Gastrocnemius medialis (tissue), 4 donors: ENCODE measurements around the gene DDX24.

Experiments used
- POLR2A ChIP-seq, 2 donors: fragments of 450-650 bp; IDR thresholded peaks; one replicate each; pipeline ENCODE4 v1.6.1; 2017; ENCODE audit warnings: antibody characterized with exemption in 2 of 2, mild to moderate bottlenecking in 2 of 2, moderate library complexity in 2 of 2
- TF ChIP-seq, protein P1 (sequence below), 5 experiments: fragments of 450-650 bp in 3 of 5; fragments of 200-600 bp in 2 of 5; sonication (generic) in 2 of 5; IDR thresholded peaks in 4 of 5; conservative IDR thresholded peaks in 1 of 5; 1 replicate in 4 of 5; 2 replicates in 1 of 5; pipeline ENCODE4 v1.5.1; 2016 to 2019; ENCODE audit warnings: antibody characterized with exemption in 5 of 5, mild to moderate bottlenecking in 3 of 5, moderate library complexity in 3 of 5

DNA sequence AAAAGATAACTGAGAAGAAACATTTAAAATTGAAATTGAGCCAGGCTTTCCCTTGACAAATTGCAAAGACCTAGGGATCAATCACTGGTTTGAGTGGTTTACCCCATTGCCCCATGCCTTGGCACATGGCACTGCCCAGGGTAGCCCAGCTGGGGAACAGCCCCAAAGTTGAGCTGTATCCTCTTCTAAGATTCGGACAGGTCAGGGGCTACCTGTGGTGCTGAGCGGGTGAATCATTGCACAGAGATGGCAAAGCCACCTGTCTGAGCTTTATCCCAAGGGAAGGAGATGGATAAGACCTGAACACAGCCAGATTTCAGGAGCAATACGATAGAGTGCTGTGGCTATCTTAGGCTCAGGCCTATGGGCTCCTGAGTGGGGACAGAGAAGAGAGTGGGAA, 41.4 kb upstream of the DDX24 start:
- TF ChIP-seq, protein P1, sequence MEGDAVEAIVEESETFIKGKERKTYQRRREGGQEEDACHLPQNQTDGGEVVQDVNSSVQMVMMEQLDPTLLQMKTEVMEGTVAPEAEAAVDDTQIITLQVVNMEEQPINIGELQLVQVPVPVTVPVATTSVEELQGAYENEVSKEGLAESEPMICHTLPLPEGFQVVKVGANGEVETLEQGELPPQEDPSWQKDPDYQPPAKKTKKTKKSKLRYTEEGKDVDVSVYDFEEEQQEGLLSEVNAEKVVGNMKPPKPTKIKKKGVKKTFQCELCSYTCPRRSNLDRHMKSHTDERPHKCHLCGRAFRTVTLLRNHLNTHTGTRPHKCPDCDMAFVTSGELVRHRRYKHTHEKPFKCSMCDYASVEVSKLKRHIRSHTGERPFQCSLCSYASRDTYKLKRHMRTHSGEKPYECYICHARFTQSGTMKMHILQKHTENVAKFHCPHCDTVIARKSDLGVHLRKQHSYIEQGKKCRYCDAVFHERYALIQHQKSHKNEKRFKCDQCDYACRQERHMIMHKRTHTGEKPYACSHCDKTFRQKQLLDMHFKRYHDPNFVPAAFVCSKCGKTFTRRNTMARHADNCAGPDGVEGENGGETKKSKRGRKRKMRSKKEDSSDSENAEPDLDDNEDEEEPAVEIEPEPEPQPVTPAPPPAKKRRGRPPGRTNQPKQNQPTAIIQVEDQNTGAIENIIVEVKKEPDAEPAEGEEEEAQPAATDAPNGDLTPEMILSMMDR (IDR thresholded peaks at IDR 0.05 in 4 of 5, conservative IDR thresholded peaks at IDR 0.05 in 1 of 5): no peak
- no peak for TF ChIP-seq POLR2A (IDR thresholded peaks at IDR 0.05)
